PFSK-1 (cell line): ENCODE measurements around the gene SIPA1L3.

Experiments used
- FOXP2 ChIP-seq: optimal IDR thresholded peaks from 2 replicates; pipeline ENCODE3; 2011; ENCODE audit warnings: borderline replicate concordance, control low read depth, inconsistent platforms; ENCODE audit not compliant: insufficient read depth; ENCODE audit errors: extremely low read length, extremely low read depth
- POLR2AphosphoS5 ChIP-seq: IDR thresholded peaks from 2 replicates; pipeline ENCODE4 v1.6.1; 2012; ENCODE audit warnings: low read depth, mild to moderate bottlenecking, control low read depth, low read length, moderate library complexity
- REST ChIP-seq, 2 experiments: IDR thresholded peaks; 2 replicates each; pipeline versions ENCODE4 v1.6.1 to v1.8.0; 2011 to 2012; ENCODE audit warnings: low read depth in 2 of 2, low read length in 2 of 2, control low read depth in 1 of 2, inconsistent platforms in 1 of 2, mild to moderate bottlenecking in 1 of 2, moderate library complexity in 1 of 2; ENCODE audit not compliant: insufficient read depth in 1 of 2
- SIN3A ChIP-seq: IDR thresholded peaks from 2 replicates; pipeline ENCODE4 v1.6.1; 2012; ENCODE audit warnings: mild to moderate bottlenecking, low read length, moderate library complexity, borderline replicate concordance; ENCODE audit not compliant: insufficient read depth
- TAF1 ChIP-seq: IDR thresholded peaks from 2 replicates; pipeline ENCODE4 v1.6.1; 2012; ENCODE audit warnings: low read length, control low read depth, borderline replicate concordance; ENCODE audit not compliant: insufficient read depth

GRCh38 chr19:38197937-38198704 is 291.1 kb downstream of the SIPA1L3 start:
- no peak for TF ChIP-seq POLR2AphosphoS5
- TF ChIP-seq REST (IDR thresholded peaks at IDR 0.05; ENCODE audit: insufficient read depth in 1 of 2, low read depth in 2 of 2, low read length in 2 of 2) = no peak
- no peak for TF ChIP-seq TAF1
- TF ChIP-seq SIN3A = no peak
- TF ChIP-seq FOXP2 = no peak
